Loucy (cell line): ENCODE data around the gene C17orf50.

ENCODE experiments used
- EZH2phosphoT487 ChIP-seq: fragments of 200-600 bp; IDR thresholded peaks from 2 replicates; pipeline ENCODE4 v1.6.1; 2018; ENCODE audit warnings: antibody characterized with exemption, mild to moderate bottlenecking, moderate library complexity, borderline replicate concordance
- TF ChIP-seq, protein P1 (sequence below): fragments of 200-600 bp; sonication (generic); conservative IDR thresholded peaks from 2 replicates; pipeline ENCODE4 v1.5.1; 2014; ENCODE audit warnings: mild to moderate bottlenecking, antibody characterized with exemption, low read length

DNA sequence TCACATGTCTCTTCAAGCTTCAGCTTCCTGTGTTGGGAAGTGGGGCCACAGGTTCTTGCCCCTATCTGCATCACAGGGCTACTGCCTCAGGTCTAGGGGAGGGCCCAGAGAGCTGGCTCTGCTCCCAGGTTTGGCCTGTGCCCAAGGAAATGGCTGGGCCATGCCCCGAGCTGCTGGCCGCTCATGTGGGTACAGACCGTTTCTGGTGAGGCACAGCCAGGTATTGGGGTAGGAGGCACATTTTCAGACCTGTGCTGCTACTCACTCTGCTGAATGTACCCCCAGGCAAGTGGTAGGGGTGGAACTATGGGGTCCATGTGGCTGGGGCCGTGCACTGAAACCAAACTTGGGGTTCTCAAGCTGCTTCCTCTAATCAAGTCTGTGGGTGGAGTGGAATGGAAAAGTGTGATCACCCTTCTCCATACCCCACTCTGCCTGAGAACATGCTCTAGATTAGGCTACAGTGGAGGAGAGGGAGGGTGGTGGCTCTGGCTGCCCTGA lies 12.3 kb upstream of the C17orf50 start:
- TF ChIP-seq, protein P1, sequence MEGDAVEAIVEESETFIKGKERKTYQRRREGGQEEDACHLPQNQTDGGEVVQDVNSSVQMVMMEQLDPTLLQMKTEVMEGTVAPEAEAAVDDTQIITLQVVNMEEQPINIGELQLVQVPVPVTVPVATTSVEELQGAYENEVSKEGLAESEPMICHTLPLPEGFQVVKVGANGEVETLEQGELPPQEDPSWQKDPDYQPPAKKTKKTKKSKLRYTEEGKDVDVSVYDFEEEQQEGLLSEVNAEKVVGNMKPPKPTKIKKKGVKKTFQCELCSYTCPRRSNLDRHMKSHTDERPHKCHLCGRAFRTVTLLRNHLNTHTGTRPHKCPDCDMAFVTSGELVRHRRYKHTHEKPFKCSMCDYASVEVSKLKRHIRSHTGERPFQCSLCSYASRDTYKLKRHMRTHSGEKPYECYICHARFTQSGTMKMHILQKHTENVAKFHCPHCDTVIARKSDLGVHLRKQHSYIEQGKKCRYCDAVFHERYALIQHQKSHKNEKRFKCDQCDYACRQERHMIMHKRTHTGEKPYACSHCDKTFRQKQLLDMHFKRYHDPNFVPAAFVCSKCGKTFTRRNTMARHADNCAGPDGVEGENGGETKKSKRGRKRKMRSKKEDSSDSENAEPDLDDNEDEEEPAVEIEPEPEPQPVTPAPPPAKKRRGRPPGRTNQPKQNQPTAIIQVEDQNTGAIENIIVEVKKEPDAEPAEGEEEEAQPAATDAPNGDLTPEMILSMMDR, result no peak
- TF ChIP-seq EZH2phosphoT487, result no peak
